Liver (tissue), 3 donors: Measurements from ENCODE around the gene DNAH2.

Source experiments
- RAD21 ChIP-seq, 2 donors: IDR thresholded peaks; 2 replicates each; pipeline ENCODE4 v1.6.1; 2016; ENCODE audit warnings: antibody characterized with exemption in 2 of 2, mild to moderate bottlenecking in 2 of 2
- TF ChIP-seq, protein P1 (sequence below): fragments of 150-350 bp; IDR thresholded peaks from 2 replicates; pipeline ENCODE4 v1.5.1; 2017; ENCODE audit warnings: improper control_type of control experiment, low read depth, low read length; ENCODE audit not compliant: missing input control
- donor health status: healthy.
- donor health status: healthy.

DNA sequence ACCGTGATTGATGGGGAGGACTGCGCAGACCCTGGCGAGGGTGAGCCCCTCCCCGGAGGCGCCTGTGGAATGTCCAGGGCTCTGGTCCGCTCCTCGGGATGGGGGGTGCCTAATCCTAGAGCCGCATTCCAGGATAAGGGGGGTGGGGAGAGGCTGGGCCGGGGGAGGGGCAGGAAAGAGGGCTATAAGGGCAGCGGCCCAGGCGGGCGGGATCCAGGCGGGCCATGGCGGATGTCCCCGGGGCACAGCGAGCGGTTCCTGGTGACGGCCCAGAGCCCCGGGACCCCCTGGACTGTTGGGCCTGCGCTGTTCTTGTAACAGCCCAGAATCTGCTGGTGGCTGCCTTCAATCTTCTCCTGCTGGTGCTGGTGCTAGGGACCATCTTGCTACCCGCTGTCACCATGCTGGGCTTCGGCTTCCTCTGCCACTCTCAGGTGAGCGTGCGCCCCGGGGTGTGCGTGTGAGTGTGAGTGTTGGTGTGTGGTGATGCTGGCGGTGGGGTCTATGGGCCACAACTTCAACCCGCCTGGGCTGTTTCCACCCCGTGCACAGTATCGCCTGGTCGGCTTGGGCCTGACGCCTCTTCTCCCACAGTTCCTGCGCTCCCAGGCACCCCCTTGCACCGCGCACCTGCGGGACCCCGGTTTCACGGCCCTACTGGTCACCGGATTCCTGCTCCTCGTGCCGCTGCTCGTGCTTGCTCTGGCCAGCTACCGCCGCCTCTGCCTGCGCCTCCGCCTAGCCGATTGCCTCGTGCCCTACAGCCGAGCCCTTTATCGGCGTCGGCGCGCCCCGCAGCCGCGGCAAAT is 137.5 kb downstream of the DNAH2 start, which contains the start of gene TMEM88:
- TF ChIP-seq, protein P1, sequence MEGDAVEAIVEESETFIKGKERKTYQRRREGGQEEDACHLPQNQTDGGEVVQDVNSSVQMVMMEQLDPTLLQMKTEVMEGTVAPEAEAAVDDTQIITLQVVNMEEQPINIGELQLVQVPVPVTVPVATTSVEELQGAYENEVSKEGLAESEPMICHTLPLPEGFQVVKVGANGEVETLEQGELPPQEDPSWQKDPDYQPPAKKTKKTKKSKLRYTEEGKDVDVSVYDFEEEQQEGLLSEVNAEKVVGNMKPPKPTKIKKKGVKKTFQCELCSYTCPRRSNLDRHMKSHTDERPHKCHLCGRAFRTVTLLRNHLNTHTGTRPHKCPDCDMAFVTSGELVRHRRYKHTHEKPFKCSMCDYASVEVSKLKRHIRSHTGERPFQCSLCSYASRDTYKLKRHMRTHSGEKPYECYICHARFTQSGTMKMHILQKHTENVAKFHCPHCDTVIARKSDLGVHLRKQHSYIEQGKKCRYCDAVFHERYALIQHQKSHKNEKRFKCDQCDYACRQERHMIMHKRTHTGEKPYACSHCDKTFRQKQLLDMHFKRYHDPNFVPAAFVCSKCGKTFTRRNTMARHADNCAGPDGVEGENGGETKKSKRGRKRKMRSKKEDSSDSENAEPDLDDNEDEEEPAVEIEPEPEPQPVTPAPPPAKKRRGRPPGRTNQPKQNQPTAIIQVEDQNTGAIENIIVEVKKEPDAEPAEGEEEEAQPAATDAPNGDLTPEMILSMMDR = no peak
- TF ChIP-seq RAD21 (IDR thresholded peaks at IDR 0.05) = no peak
